Skeletal muscle tissue (tissue), 4 donors: ENCODE results near the gene POLD2. TPM values are rescaled to one million over a fixed set of nuclear protein-coding genes. Genes with fewer than 3 reads are reported as not detected.

ENCODE experiments used
- H3K27ac ChIP-seq: one replicate; pipeline ENCODE4 v1.7.0; 2013; ENCODE audit warnings: mild to moderate bottlenecking, low read depth, low read length, inconsistent platforms
- H3K27me3 ChIP-seq, 3 donors: one replicate each; pipeline ENCODE4 v1.7.0; 2013; ENCODE audit warnings: low read length in 3 of 3; ENCODE audit not compliant: control insufficient read depth in 3 of 3, insufficient read depth in 3 of 3
- H3K36me3 ChIP-seq, 3 donors: one replicate each; pipeline ENCODE4 v1.7.0; 2013; ENCODE audit warnings: low read length in 3 of 3; ENCODE audit not compliant: control insufficient read depth in 3 of 3, insufficient read depth in 3 of 3
- H3K4me1 ChIP-seq, 3 donors: one replicate each; pipeline ENCODE4 v1.7.0; 2013; ENCODE audit warnings: low read length in 3 of 3, mild to moderate bottlenecking in 3 of 3; ENCODE audit not compliant: control insufficient read depth in 3 of 3, insufficient read depth in 3 of 3
- H3K4me3 ChIP-seq, 3 donors: one replicate each; pipeline ENCODE4 v1.7.0; 2013; ENCODE audit warnings: low read length in 3 of 3
- H3K9ac ChIP-seq, 3 donors: one replicate each; pipeline ENCODE4 v1.7.0; 2013; ENCODE audit warnings: low read length in 3 of 3, mild to moderate bottlenecking in 3 of 3, moderate library complexity in 2 of 3, low read depth in 1 of 3
- H3K9me3 ChIP-seq, 3 donors: one replicate each; pipeline ENCODE4 v1.7.0; 2013; ENCODE audit warnings: low read length in 3 of 3; ENCODE audit not compliant: control insufficient read depth in 3 of 3
- total RNA-seq: library from RNA; depleted of rRNA; stranded (reverse); fragments of >200 nt; gene quantifications from one replicate; pipeline ENCODE4 v1.2.3, GENCODE V29; 2014
- donor health status: Osteomylitis.

Gene POLD2
- total RNA-seq, 1 donor from 2014 or later = 64.7 TPM

DNA sequence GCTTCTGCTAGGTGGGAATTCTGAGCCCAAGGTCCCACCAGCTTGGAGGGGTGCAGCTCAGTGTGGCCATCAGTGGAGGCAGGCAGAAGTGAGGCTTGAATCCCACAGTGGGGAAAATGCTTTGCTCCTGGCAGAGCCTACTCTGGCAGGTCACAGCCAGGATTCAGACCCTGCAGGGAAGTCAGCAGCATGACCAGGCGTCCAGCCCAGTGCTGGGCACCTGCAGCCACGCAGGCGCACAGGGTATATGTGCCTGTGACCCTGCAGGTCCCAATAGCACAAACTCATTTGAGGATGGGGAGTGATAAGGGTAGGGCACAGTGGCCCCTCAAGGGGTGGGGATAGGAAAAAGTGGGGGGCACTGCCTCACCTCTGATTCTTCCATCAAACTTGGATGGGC lies 27.6 kb downstream of the POLD2 start:
- no peak overlapping the region for H3K9ac ChIP-seq
- H3K27me3 ChIP-seq = no peaks in the 10 kb centered on the region
- H3K27ac ChIP-seq = no peak overlapping the region
- H3K4me3 ChIP-seq = no peak overlapping the region
- H3K4me1 ChIP-seq = peaks cover 2 to 13% (median 8%) of the 10 kb centered on the region in 3 donors
- no peaks in the 10 kb centered on the region for H3K9me3 ChIP-seq
- H3K36me3 ChIP-seq = no peaks in the 10 kb centered on the region

- peaks cover 0 to 16% (median 4%) of the 10 kb centered on the region in 3 donors for H3K4me1 ChIP-seq
- no peak overlapping the region for H3K9ac ChIP-seq
- no peaks in the 10 kb centered on the region for H3K9me3 ChIP-seq
- no peak overlapping the region for H3K4me3 ChIP-seq
- no peaks in the 10 kb centered on the region for H3K36me3 ChIP-seq
- no peak overlapping the region for H3K27ac ChIP-seq
- no peaks in the 10 kb centered on the region for H3K27me3 ChIP-seq
These were observed 28.3 kb downstream of the POLD2 start for GRCh38 chr7:44094883-44095592.

DNA sequence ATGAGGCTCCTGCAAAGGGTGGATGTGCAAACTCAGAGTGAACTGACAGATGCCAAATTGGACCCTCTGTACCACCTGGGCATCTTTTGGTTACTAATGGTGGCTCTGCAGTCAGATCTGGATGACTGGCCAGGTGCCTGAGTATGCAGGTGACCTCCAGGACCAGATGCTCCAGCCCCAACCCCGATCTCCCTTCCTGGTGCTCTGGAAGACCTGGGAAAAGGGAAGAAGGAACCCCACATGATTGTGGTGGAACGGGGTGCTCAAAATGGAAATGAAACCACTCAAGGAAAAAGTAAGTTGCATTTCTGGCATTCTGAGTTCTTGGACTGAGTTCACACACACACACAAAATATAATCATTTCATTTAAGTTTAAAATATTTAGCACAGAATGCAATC lies 29.0 kb downstream of the POLD2 start:
- Histone ChIP-seq H3K4me3 (no peak overlapping the region), H3K36me3 (no peaks in the 10 kb centered on the region), H3K27me3 (no peaks in the 10 kb centered on the region), H3K9ac (no peak overlapping the region), H3K27ac (peak overlapping the region; percentile 23), H3K9me3 (no peaks in the 10 kb centered on the region), H3K4me1 (peaks cover 2 to 16% (median 4%) of the 10 kb centered on the region in 3 donors)

DNA sequence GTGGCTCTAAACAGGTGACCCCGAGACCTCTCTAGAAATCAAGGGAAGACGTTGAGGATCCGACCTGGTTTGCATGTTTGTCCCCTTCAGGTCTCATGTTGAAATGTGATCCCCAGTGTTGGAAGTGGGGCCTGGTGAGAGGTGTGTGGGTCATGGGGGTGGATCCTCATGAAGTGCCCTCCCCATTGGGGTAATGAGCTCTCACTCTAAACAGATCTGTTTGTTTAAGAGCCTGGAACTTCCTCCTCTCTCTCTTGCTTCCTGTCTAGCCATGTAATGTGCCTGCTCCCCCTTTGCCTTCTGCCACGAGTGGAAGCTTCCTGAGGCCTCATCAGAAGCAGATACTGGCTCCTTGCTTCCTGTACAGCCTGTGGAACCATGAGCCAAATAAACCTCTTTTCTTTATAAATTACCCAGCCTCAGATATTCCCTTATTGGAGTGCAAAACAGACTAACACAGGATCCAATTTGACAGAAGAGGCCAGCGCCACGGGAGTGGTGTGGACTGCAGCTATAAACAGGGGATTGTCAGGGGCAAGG lies 30.2 kb downstream of the POLD2 start:
- no peaks in the 10 kb centered on the region for H3K27me3 ChIP-seq
- no peak overlapping the region for H3K9ac ChIP-seq
- H3K4me1 ChIP-seq = peaks cover 13 to 26% (median 13%) of the 10 kb centered on the region in 3 donors
- H3K9me3 ChIP-seq = no peaks in the 10 kb centered on the region
- H3K36me3 ChIP-seq = no peaks in the 10 kb centered on the region
- H3K4me3 ChIP-seq = no peak overlapping the region
- H3K27ac ChIP-seq = no peak overlapping the region

DNA sequence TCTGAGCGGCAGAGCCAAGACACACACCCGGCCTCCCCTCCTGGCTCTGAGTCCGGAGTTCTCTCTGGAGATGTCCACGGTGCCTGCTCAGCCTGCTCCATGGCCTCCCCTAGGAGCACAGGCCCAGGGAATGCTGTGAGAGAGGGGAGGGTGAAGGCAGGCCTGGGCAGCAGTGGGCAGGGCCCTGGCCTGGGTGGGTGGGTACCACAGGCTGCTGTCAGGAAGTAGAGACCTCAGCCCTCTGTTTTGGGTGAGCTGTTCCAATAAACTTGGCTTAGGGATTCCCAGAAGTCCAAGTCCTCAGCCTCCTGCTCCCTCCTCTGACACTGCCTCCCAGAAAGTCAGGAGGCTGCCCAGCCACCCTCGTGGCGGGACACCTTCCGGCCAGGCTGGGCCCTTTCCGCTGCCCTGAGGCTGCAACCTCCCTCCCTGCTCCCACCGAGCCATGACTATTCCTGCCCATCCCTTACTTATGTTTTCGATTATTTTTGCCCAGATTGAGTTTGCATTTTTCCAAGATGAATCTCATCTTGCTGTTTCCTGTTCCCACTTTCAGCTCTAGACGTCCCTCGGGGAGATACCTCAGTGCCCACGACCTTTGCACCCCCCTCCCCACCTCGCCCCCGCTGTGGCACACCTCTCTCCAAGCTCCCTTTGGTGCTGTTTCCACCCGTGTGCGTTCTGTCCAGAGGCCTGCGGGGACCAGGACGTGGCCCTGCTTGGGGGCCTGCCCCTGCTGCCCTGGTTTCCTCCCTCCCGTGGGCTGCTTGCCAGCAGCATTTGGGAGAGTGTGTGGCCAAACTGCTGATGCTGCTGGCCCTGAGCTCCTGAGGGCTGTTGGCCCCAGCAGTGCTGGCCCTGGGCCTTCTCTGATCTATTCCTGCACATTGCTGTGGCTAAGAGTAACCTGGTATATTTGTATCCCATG lies 35.2 kb downstream of the POLD2 start:
- Histone ChIP-seq H3K4me3 (peak overlapping the region; percentile 13 to 30 (median 21)), H3K4me1 (peaks cover 27 to 41% (median 30%) of the 10 kb centered on the region in 3 donors), H3K9ac (peak overlapping the region in 2 of 3 donors; percentile 45), H3K9me3 (no peaks in the 10 kb centered on the region), H3K27ac (peak overlapping the region; percentile 81), H3K27me3 (no peaks in the 10 kb centered on the region), H3K36me3 (no peaks in the 10 kb centered on the region)

- Histone ChIP-seq H3K4me3 (no peak overlapping the region), H3K9me3 (no peaks in the 10 kb centered on the region), H3K9ac (no peak overlapping the region), H3K27ac (no peak overlapping the region), H3K4me1 (peaks cover 27 to 45% (median 33%) of the 10 kb centered on the region in 3 donors), H3K27me3 (no peaks in the 10 kb centered on the region), H3K36me3 (no peaks in the 10 kb centered on the region)
These were observed 36.7 kb downstream of the POLD2 start for GRCh38 chr7:44086627-44087026.

GRCh38 chr7:44085546-44085945 lies 37.8 kb downstream of the POLD2 start:
- Histone ChIP-seq H3K9me3 (no peaks in the 10 kb centered on the region), H3K27me3 (no peaks in the 10 kb centered on the region), H3K4me3 (no peak overlapping the region), H3K27ac (no peak overlapping the region), H3K36me3 (no peaks in the 10 kb centered on the region), H3K4me1 (peaks cover 38 to 55% (median 42%) of the 10 kb centered on the region in 3 donors), H3K9ac (no peak overlapping the region)

DNA sequence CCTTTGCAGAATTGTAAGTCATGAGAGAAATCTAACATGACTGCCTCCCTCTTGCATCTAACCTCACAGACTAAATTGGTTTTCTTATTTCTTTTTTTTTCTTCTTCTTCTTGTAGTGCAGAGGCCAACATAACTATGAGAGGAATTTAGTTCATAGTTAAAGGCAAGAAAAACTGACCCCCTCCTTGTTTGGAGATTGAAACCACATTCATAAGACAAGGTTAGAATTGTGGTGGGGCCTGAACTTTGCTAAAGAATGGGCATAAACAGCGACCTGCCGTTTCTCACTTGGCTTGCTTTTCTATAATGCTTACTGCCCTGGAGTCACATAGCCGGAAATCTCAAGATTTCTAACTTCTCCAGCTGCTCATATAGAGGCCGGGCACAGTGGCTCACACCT lies 38.6 kb downstream of the POLD2 start:
- Histone ChIP-seq H3K36me3 (peaks cover 6 to 7% (median 7%) of the 10 kb centered on the region in 3 donors), H3K27me3 (no peaks in the 10 kb centered on the region), H3K27ac (peak overlapping the region; percentile 84), H3K4me1 (peaks cover 47 to 63% (median 49%) of the 10 kb centered on the region in 3 donors), H3K9me3 (no peaks in the 10 kb centered on the region), H3K4me3 (no peak overlapping the region), H3K9ac (no peak overlapping the region)

GRCh38 chr7:44083796-44084195 lies 39.6 kb downstream of the POLD2 start:
- Histone ChIP-seq H3K9me3 (no peaks in the 10 kb centered on the region), H3K36me3 (peaks cover 12 to 16% (median 15%) of the 10 kb centered on the region in 3 donors), H3K4me3 (no peak overlapping the region), H3K4me1 (peaks cover 52 to 64% (median 53%) of the 10 kb centered on the region in 3 donors), H3K27me3 (no peaks in the 10 kb centered on the region), H3K9ac (peak overlapping the region in 1 of 3 donors; percentile 33), H3K27ac (peak overlapping the region; percentile 84)
